SK-N-SH (cell line): Measurements from ENCODE around the gene SS18. TPM values are rescaled to one million over a fixed set of nuclear protein-coding genes. Genes with fewer than 3 reads are reported as not detected.

Source experiments
- CTCF ChIA-PET: fragments of 300-600, 350-600 bp; formaldehyde crosslinking; extraction: SDS; loops from one replicate; lab custom pipeline; 2021; lab: Yijun Ruan, JAX
- POLR2A ChIA-PET: fragments of 350-600 bp; sonication (Branson Sonifier 250); formaldehyde crosslinking; extraction: SDS; loops from one replicate; lab custom pipeline; 2020; ENCODE audit warnings: antibody characterized with exemption, inconsistent platforms; lab: Yijun Ruan, JAX
- DNase-seq: peaks from one replicate; pipeline ENCODE4 v3.0.0; 2012
- H2AFZ ChIP-seq: fragments of 200-600 bp; sonication (generic); 2 replicates; pipeline ENCODE4 v1.8.1; 2016; ENCODE audit warnings: antibody characterized with exemption, mild to moderate bottlenecking, low read depth
- H3F3A ChIP-seq: fragments of 200-600 bp; sonication (generic); replicated peaks from 2 replicates; pipeline ENCODE3; 2016; ENCODE audit warnings: antibody characterized with exemption, mild to moderate bottlenecking; ENCODE audit not compliant: insufficient read depth
- H3K27ac ChIP-seq, 2 experiments: fragments of 200-500 bp in 1 of 2; fragments of 200-600 bp in 1 of 2; sonication (Bioruptor generic) in 1 of 2; sonication (generic), shearing (Covaris generic) in 1 of 2; 2 replicates each; pipeline versions ENCODE4 v1.5.1 to v1.6.1; 2014 to 2016; ENCODE audit warnings: low read depth in 2 of 2, inconsistent platforms in 1 of 2, low read length in 1 of 2, mild to moderate bottlenecking in 1 of 2, mixed read lengths in 1 of 2
- H3K27me3 ChIP-seq: fragments of 200-600 bp; sonication (generic), shearing (Covaris generic); 2 replicates; pipeline ENCODE4 v1.6.1; 2016; ENCODE audit warnings: mixed run types; ENCODE audit not compliant: insufficient read depth
- H3K36me3 ChIP-seq, 2 experiments: fragments of 200-500 bp in 1 of 2; fragments of 200-600 bp in 1 of 2; sonication (Bioruptor generic) in 1 of 2; sonication (generic) in 1 of 2; replicated peaks in 1 of 2; 2 replicates each; pipeline versions ENCODE3 to v1.5.1; 2014 to 2016; ENCODE audit warnings: low read length in 1 of 2, mild to moderate bottlenecking in 1 of 2; ENCODE audit not compliant: insufficient read depth in 2 of 2, control insufficient read depth in 1 of 2
- H3K4me1 ChIP-seq, 2 experiments: fragments of 200-500 bp in 1 of 2; fragments of 200-600 bp in 1 of 2; sonication (Bioruptor generic) in 1 of 2; sonication (generic), shearing (Covaris generic) in 1 of 2; 2 replicates each; pipeline versions ENCODE4 v1.5.1 to v1.6.1; 2014 to 2016; ENCODE audit warnings: low read depth in 1 of 2, low read length in 1 of 2, mixed run types in 1 of 2; ENCODE audit not compliant: insufficient read depth in 2 of 2, control insufficient read depth in 1 of 2
- H3K4me2 ChIP-seq: fragments of 200-600 bp; sonication (generic), shearing (Covaris generic); 2 replicates; pipeline ENCODE4 v1.6.1; 2017; ENCODE audit warnings: mixed run types
- H3K4me3 ChIP-seq, 2 experiments: fragments of 200-500 bp in 1 of 2; fragments of 200-600 bp in 1 of 2; sonication (Bioruptor generic) in 1 of 2; sonication (generic), shearing (Covaris generic) in 1 of 2; 2 replicates each; pipeline versions ENCODE4 v1.5.1 to v1.8.1; 2014 to 2016; ENCODE audit warnings: low read depth in 2 of 2, inconsistent platforms in 1 of 2, low read length in 1 of 2, mild to moderate bottlenecking in 1 of 2, mixed read lengths in 1 of 2, moderate library complexity in 1 of 2
- H3K79me2 ChIP-seq: fragments of 200-600 bp; sonication (generic); 2 replicates; pipeline ENCODE4 v1.8.1; 2017; ENCODE audit warnings: mild to moderate bottlenecking; ENCODE audit not compliant: insufficient read depth
- H3K9ac ChIP-seq: fragments of 200-600 bp; sonication (generic); 2 replicates; pipeline ENCODE4 v1.6.1; 2017; ENCODE audit warnings: mixed run types
- H3K9me2 ChIP-seq: fragments of 200-600 bp; sonication (generic); 2 replicates; pipeline ENCODE4 v1.6.1; 2017; ENCODE audit warnings: mixed run types
- H3K9me3 ChIP-seq: fragments of 200-600 bp; sonication (generic); 2 replicates; pipeline ENCODE4 v1.6.1; 2017; ENCODE audit warnings: mixed run types, mild to moderate bottlenecking, moderate library complexity
- H4K20me1 ChIP-seq: fragments of 200-600 bp; sonication (generic); 2 replicates; pipeline ENCODE4 v1.6.1; 2017; ENCODE audit warnings: mild to moderate bottlenecking, mixed run types; ENCODE audit not compliant: insufficient read depth
- ELF1 ChIP-seq: IDR thresholded peaks from 2 replicates; pipeline ENCODE4 v1.4.0; 2012
- EP300 ChIP-seq, 2 experiments: IDR thresholded peaks; 2 replicates each; pipeline versions ENCODE4 v1.4.0 to v1.6.1; 2012; ENCODE audit warnings: borderline replicate concordance in 1 of 2, low read depth in 1 of 2, low read length in 1 of 2
- EZH2phosphoT487 ChIP-seq: fragments of 200-600 bp; sonication (generic); IDR thresholded peaks from 2 replicates; pipeline ENCODE4 v1.6.1; 2017; ENCODE audit warnings: low read depth, mixed run types, mild to moderate bottlenecking, antibody characterized with exemption, moderate library complexity, borderline replicate concordance
- FOXM1 ChIP-seq: IDR thresholded peaks from 2 replicates; pipeline ENCODE4 v1.4.0; 2012; ENCODE audit warnings: low read depth, mild to moderate bottlenecking
- GATA2 ChIP-seq: sonication (generic); formaldehyde crosslinking; IDR thresholded peaks from 2 replicates; pipeline ENCODE4 v1.5.0; 2020; ENCODE audit warnings: mild to moderate bottlenecking, missing genetic modification reagents
- IRF3 ChIP-seq: fragments of 150-350 bp; IDR thresholded peaks from 2 replicates; pipeline ENCODE4 v1.6.1; 2016; ENCODE audit warnings: mild to moderate bottlenecking, low read depth, low read length
- JUND ChIP-seq: IDR thresholded peaks from 2 replicates; pipeline ENCODE4 v1.4.0; 2012
- MEF2A ChIP-seq: IDR thresholded peaks from 2 replicates; pipeline ENCODE4 v1.4.0; 2012; ENCODE audit warnings: low read depth, borderline replicate concordance
- MXI1 ChIP-seq: IDR thresholded peaks from 2 replicates; pipeline ENCODE4 v1.6.1; 2012; ENCODE audit warnings: mild to moderate bottlenecking, low read depth, low read length, improper control_type of control experiment
- PBX3 ChIP-seq: IDR thresholded peaks from 2 replicates; pipeline ENCODE4; 2012
- POLR2AphosphoS5 ChIP-seq: IDR thresholded peaks from 2 replicates; pipeline ENCODE4 v1.6.1; 2012; ENCODE audit warnings: low read depth, low read length
- RCOR1 ChIP-seq: fragments of 150-350 bp; IDR thresholded peaks from 2 replicates; pipeline ENCODE4 v1.6.1; 2017; ENCODE audit warnings: antibody characterized with exemption, low read length
- REST ChIP-seq: IDR thresholded peaks from 2 replicates; pipeline ENCODE4 v1.6.1; 2012; ENCODE audit warnings: mild to moderate bottlenecking, low read depth, low read length, moderate library complexity
- SIN3A ChIP-seq: IDR thresholded peaks from 2 replicates; pipeline ENCODE4 v1.6.1; 2012; ENCODE audit warnings: low read depth, mild to moderate bottlenecking, low read length, moderate library complexity, borderline replicate concordance
- SMC3 ChIP-seq: IDR thresholded peaks from 2 replicates; pipeline ENCODE4 v1.6.1; 2012; ENCODE audit warnings: low read depth, low read length, improper control_type of control experiment
- TEAD4 ChIP-seq: IDR thresholded peaks from 2 replicates; pipeline ENCODE4 v1.4.0; 2012; ENCODE audit warnings: mild to moderate bottlenecking, borderline replicate concordance; ENCODE audit not compliant: insufficient read depth
- ZBTB33 ChIP-seq: IDR thresholded peaks from 2 replicates; pipeline ENCODE4 v1.4.0; 2012; ENCODE audit warnings: low read depth, borderline replicate concordance
- whole genome bisulfite sequencing: methylation state at CpG from one replicate; pipeline ENCODE4 v1.1.6; 2017; ENCODE audit warnings: low lambda C conversion rate; 5-methylcytosine and 5-hydroxymethylcytosine counted together
- polyA plus RNA-seq, 3 experiments: library from polyadenylated mRNA; depleted of rRNA; stranded (reverse); fragments of >200 nt; gene quantifications; 2 replicates each; pipeline ENCODE4 v1.2.3, GENCODE V29; 2012
- TF ChIP-seq, protein P1 (sequence below): IDR thresholded peaks from 2 replicates; pipeline ENCODE4 v1.4.0; 2012; ENCODE audit warnings: low read depth, borderline replicate concordance
- TF ChIP-seq, protein P2 (sequence below): fragments of 150-350 bp; IDR thresholded peaks from 2 replicates; pipeline ENCODE4 v1.6.1; 2017; ENCODE audit warnings: antibody characterized with exemption, low read length, low read depth, borderline replicate concordance

SS18 gene
- polyA plus RNA-seq, 1 of the 3 experiments (the other 2 are of a cell fraction): 98.6 TPM

DNA sequence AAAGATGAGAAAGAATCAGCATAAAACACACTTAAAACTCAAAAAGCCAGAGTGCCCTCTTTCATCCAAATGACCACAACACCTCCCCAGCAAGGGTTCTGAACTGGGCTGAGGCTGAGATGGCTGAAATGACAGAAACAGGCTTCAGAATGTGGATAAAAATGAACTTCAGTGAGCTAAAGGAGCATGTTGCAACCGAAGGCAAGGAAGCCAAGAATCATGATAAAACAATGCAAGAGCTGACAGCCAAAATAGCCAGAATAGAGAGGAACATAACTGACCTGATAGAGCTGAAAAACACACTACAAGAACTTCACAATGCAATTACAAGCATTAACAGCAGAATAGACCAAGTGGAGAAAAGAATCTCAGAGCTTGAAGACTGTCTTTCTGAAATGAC, 31.1 kb upstream of the SS18 start:
- H3K27me3 ChIP-seq: no peaks in the 10 kb centered on the region
- no peak for DNase-seq
- TF ChIP-seq, protein P1, sequence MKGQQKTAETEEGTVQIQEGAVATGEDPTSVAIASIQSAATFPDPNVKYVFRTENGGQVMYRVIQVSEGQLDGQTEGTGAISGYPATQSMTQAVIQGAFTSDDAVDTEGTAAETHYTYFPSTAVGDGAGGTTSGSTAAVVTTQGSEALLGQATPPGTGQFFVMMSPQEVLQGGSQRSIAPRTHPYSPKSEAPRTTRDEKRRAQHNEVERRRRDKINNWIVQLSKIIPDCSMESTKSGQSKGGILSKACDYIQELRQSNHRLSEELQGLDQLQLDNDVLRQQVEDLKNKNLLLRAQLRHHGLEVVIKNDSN: no peak
- no peak for TF ChIP-seq REST
- no peak for TF ChIP-seq POLR2AphosphoS5
- no peak for TF ChIP-seq GATA2 (CRISPR knock-in tag)
- no peak for TF ChIP-seq IRF3
- no peak for TF ChIP-seq ELF1
- TF ChIP-seq RCOR1: no peak
- TF ChIP-seq ZBTB33: no peak
- TF ChIP-seq PBX3: no peak
- no peak for TF ChIP-seq JUND
- no peak for TF ChIP-seq MEF2A
- TF ChIP-seq TEAD4: no peak
- TF ChIP-seq, protein P2, sequence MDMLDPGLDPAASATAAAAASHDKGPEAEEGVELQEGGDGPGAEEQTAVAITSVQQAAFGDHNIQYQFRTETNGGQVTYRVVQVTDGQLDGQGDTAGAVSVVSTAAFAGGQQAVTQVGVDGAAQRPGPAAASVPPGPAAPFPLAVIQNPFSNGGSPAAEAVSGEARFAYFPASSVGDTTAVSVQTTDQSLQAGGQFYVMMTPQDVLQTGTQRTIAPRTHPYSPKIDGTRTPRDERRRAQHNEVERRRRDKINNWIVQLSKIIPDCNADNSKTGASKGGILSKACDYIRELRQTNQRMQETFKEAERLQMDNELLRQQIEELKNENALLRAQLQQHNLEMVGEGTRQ: no peak
- TF ChIP-seq SIN3A: no peak
- no peak for TF ChIP-seq FOXM1
- no peak for TF ChIP-seq MXI1
- TF ChIP-seq EZH2phosphoT487: no peak
- no peak for TF ChIP-seq SMC3
- no peak for TF ChIP-seq EP300 (IDR thresholded peaks at IDR 0.05; ENCODE audit: borderline replicate concordance in 1 of 2, low read depth in 1 of 2, low read length in 1 of 2)
- TF ChIP-seq, all 33 proteins: peak for 0
- Histone ChIP-seq H3K9ac (no peak overlapping the region), H2AFZ (0 out of 2 replicates have a peak overlapping the region, but pooled peaks have one; percentile 16), H4K20me1 (no peaks in the 10 kb centered on the region), H3K4me3 (no peak overlapping the region), H3K9me3 (no peaks in the 10 kb centered on the region), H3K9me2 (no peaks in the 10 kb centered on the region), H3K27ac (no peak overlapping the region), H3K4me1 (no peaks in the 10 kb centered on the region), H3K4me2 (no peak overlapping the region), H3K36me3 (no peaks in the 10 kb centered on the region), H3F3A (no peaks in the 10 kb centered on the region), H3K79me2 (no peaks in the 10 kb centered on the region)
- ChIA-PET CTCF (interaction anchor here (1.5 kb wide), 1 partner anchor 30 kb away, joined by 3 read pairs; no protein-coding TSS in a partner anchor), POLR2A (no interaction called here)
- WGBS: 27% methylated on average over 1 of the region's 1 CpG
